Neural cell (in vitro differentiated cells): ENCODE data around the gene FREY1. TPM values are rescaled to one million over a fixed set of nuclear protein-coding genes. Genes with fewer than 3 reads are reported as not detected.

Source experiments
- H2AFZ ChIP-seq: fragments of 200-600, 300-800 bp; sonication (generic), shearing (Covaris generic); 2 replicates; pipeline ENCODE4 v1.6.0; 2014; ENCODE audit warnings: low read depth, mild to moderate bottlenecking, antibody characterized with exemption, low read length, moderate library complexity
- H3F3A ChIP-seq: fragments of 200-600 bp; shearing (Covaris generic); 2 replicates; pipeline ENCODE4 v1.6.1; 2016; ENCODE audit warnings: mild to moderate bottlenecking, moderate library complexity, mixed read lengths, antibody characterized with exemption, low read length; ENCODE audit not compliant: insufficient read depth, poor library complexity, severe bottlenecking
- H3K27ac ChIP-seq: fragments of 200-600, 300-800 bp; sonication (generic), shearing (Covaris generic); 2 replicates; pipeline ENCODE4 v1.5.1; 2014; ENCODE audit warnings: mild to moderate bottlenecking, low read length, moderate library complexity
- H3K27me3 ChIP-seq: fragments of 300-800, 200-600 bp; sonication (generic), shearing (Covaris generic); 2 replicates; pipeline ENCODE4 v1.6.0; 2014; ENCODE audit warnings: mild to moderate bottlenecking, low read depth, low read length, moderate library complexity; ENCODE audit not compliant: insufficient read depth
- H3K36me3 ChIP-seq: fragments of 300-800, 200-600 bp; sonication (generic), shearing (Covaris generic); 2 replicates; pipeline ENCODE4 v1.5.1; 2014; ENCODE audit warnings: mild to moderate bottlenecking, antibody characterized with exemption, low read length, moderate library complexity; ENCODE audit not compliant: insufficient read depth
- H3K4me2 ChIP-seq: fragments of 300-800, 200-600 bp; sonication (generic), shearing (Covaris generic); 2 replicates; pipeline ENCODE4 v1.6.0; 2014; ENCODE audit warnings: mild to moderate bottlenecking, low read length
- H3K4me3 ChIP-seq: fragments of 300-800, 200-600 bp; sonication (generic), shearing (Covaris generic); 2 replicates; pipeline ENCODE4 v1.5.1; 2014; ENCODE audit warnings: mild to moderate bottlenecking, low read length, moderate library complexity
- H3K79me2 ChIP-seq: fragments of 200-600 bp; shearing (Covaris generic); replicated peaks from 2 replicates; pipeline ENCODE4 v1.6.0; 2014; ENCODE audit warnings: mild to moderate bottlenecking, low read length, moderate library complexity; ENCODE audit not compliant: insufficient read depth
- H3K9ac ChIP-seq: fragments of 300-800, 200-600 bp; sonication (generic), shearing (Covaris generic); 2 replicates; pipeline ENCODE4 v1.6.1; 2016; ENCODE audit warnings: mild to moderate bottlenecking, low read length, mixed read lengths
- H3K9me2 ChIP-seq: fragments of 200-600 bp; shearing (Covaris generic); 2 replicates; pipeline ENCODE4 v1.6.1; 2016; ENCODE audit warnings: mild to moderate bottlenecking, low read length, mixed read lengths; ENCODE audit not compliant: insufficient read depth
- H3K9me3 ChIP-seq: fragments of 200-600, 300-800 bp; sonication (generic), shearing (Covaris generic); 2 replicates; pipeline ENCODE4 v1.6.1; 2016; ENCODE audit warnings: mild to moderate bottlenecking, mixed run types, low read length, moderate library complexity, mixed read lengths
- H4K20me1 ChIP-seq: fragments of 200-600 bp; shearing (Covaris generic); 2 replicates; pipeline ENCODE4 v1.6.1; 2016; ENCODE audit warnings: mild to moderate bottlenecking, mixed run types; ENCODE audit not compliant: insufficient read depth
- EP300 ChIP-seq: fragments of 450-650 bp; conservative IDR thresholded peaks from 2 replicates; pipeline ENCODE4 v1.6.1; 2014; ENCODE audit warnings: antibody characterized with exemption, mild to moderate bottlenecking, moderate library complexity; ENCODE audit not compliant: poor library complexity, severe bottlenecking
- EZH2 ChIP-seq: fragments of 200-600, 300-800 bp; shearing (Covaris generic), sonication (generic); IDR thresholded peaks from 2 replicates; pipeline ENCODE4 v1.6.1; 2014; ENCODE audit warnings: antibody characterized with exemption, low read length, borderline replicate concordance, mild to moderate bottlenecking; ENCODE audit not compliant: insufficient read depth, poor library complexity, severe bottlenecking
- MXI1 ChIP-seq: fragments of 450-650 bp; conservative IDR thresholded peaks from 2 replicates; pipeline ENCODE4 v1.6.1; 2014; ENCODE audit warnings: antibody characterized with exemption, mild to moderate bottlenecking; ENCODE audit not compliant: poor library complexity, severe bottlenecking
- POLR2AphosphoS5 ChIP-seq: IDR thresholded peaks from 2 replicates; pipeline ENCODE4 v1.6.1; 2012
- RAD21 ChIP-seq: fragments of 450-650 bp; conservative IDR thresholded peaks from 2 replicates; pipeline ENCODE4 v1.6.1; 2014; ENCODE audit warnings: antibody characterized with exemption, mild to moderate bottlenecking, moderate library complexity
- REST ChIP-seq: IDR thresholded peaks from 2 replicates; pipeline ENCODE4 v1.6.1; 2012; ENCODE audit warnings: borderline replicate concordance
- SMC3 ChIP-seq: fragments of 450-650 bp; conservative IDR thresholded peaks from 2 replicates; pipeline ENCODE4 v1.6.1; 2014; ENCODE audit warnings: antibody characterized with exemption, mild to moderate bottlenecking, moderate library complexity; ENCODE audit not compliant: poor library complexity
- TAF1 ChIP-seq: IDR thresholded peaks from 2 replicates; pipeline ENCODE4 v1.6.1; 2012; ENCODE audit warnings: low read depth
- polyA plus RNA-seq: library from polyadenylated mRNA; depleted of rRNA; stranded (reverse); fragments of >200 nt; gene quantifications from 2 replicates; pipeline ENCODE4 v1.2.3, GENCODE V29; 2014
- TF ChIP-seq, protein P1 (sequence below): fragments of 450-650 bp; IDR thresholded peaks from 2 replicates; pipeline ENCODE4 v1.5.1; 2014; ENCODE audit warnings: antibody characterized with exemption, mild to moderate bottlenecking, moderate library complexity; ENCODE audit not compliant: poor library complexity, severe bottlenecking

The FREY1 gene
- polyA plus RNA-seq, 1 donor from 2014 or later: not detected

- Histone ChIP-seq H3K9ac (no peak overlapping the region), H3K36me3 (no peaks in the 10 kb centered on the region), H3K4me2 (no peak overlapping the region), H3K27ac (no peak overlapping the region), H3K79me2 (peaks cover 6% of the 10 kb centered on the region), H3F3A (peaks cover 8% of the 10 kb centered on the region), H3K4me3 (no peak overlapping the region), H4K20me1 (no peaks in the 10 kb centered on the region), H2AFZ (no peak overlapping the region), H3K27me3 (peaks cover 33% of the 10 kb centered on the region), H3K9me3 (no peaks in the 10 kb centered on the region), H3K9me2 (no peaks in the 10 kb centered on the region)
- TF ChIP-seq REST (no peak), MXI1 (no peak), EP300 (no peak), POLR2AphosphoS5 (no peak), TAF1 (no peak), EZH2 (no peak), RAD21 (no peak), SMC3 (no peak)
- TF ChIP-seq, protein P1, sequence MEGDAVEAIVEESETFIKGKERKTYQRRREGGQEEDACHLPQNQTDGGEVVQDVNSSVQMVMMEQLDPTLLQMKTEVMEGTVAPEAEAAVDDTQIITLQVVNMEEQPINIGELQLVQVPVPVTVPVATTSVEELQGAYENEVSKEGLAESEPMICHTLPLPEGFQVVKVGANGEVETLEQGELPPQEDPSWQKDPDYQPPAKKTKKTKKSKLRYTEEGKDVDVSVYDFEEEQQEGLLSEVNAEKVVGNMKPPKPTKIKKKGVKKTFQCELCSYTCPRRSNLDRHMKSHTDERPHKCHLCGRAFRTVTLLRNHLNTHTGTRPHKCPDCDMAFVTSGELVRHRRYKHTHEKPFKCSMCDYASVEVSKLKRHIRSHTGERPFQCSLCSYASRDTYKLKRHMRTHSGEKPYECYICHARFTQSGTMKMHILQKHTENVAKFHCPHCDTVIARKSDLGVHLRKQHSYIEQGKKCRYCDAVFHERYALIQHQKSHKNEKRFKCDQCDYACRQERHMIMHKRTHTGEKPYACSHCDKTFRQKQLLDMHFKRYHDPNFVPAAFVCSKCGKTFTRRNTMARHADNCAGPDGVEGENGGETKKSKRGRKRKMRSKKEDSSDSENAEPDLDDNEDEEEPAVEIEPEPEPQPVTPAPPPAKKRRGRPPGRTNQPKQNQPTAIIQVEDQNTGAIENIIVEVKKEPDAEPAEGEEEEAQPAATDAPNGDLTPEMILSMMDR: no peak
Observed at GRCh38 chr11:45920531-45921477, 13.7 kb upstream of the FREY1 start.

DNA sequence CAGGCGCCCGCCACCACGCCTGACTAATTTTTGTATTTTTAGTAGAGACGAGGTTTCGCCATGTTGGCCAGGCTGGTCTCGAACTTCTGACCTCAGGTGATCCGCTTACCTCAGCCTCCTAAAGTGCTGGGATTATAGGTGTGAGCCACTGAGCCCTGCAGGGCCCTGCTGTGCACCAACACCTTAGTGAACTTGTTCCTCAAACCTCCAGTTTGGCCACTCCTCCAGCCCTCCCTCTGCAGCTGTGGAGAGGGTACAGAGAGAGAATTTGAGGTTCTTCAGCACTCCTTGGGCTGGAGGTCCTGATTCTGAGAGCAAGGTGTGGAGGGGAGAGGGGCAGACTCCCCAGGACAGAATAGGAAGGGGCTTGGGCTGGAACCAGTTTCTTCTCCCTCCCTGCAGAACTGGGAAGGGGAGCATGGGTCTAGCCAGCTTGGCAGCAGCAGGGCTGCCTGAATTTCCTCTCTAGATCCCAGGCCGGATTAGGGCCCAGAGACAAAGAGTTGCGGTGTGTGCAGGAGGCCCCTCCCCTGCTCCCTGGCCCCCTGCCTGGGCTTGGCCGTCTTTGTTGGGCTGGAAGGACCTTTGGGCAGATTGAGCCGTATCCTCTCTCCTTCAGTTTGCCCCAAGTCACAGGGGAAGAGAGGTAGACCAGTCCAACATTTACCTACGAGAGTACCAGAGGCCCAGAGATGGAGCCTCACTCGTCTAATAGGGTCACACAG, 12.9 kb upstream of the FREY1 start:
- H3K9me3 ChIP-seq: no peaks in the 10 kb centered on the region
- H3K9me2 ChIP-seq: no peaks in the 10 kb centered on the region
- H3K36me3 ChIP-seq: no peaks in the 10 kb centered on the region
- H3K4me2 ChIP-seq: no peak overlapping the region
- H3K79me2 ChIP-seq: peaks cover 6% of the 10 kb centered on the region
- H3F3A ChIP-seq: peaks cover 8% of the 10 kb centered on the region
- no peaks in the 10 kb centered on the region for H4K20me1 ChIP-seq
- no peak overlapping the region for H2AFZ ChIP-seq
- no peak for TF ChIP-seq POLR2AphosphoS5
- TF ChIP-seq REST: no peak
- TF ChIP-seq EP300: no peak
- TF ChIP-seq, protein P1: no peak
- no peak for TF ChIP-seq TAF1
- no peak overlapping the region for H3K9ac ChIP-seq
- peaks cover 33% of the 10 kb centered on the region for H3K27me3 ChIP-seq
- no peak overlapping the region for H3K4me3 ChIP-seq
- no peak overlapping the region for H3K27ac ChIP-seq
